ENCODE results near the gene USP19. TPM values are rescaled to one million over a fixed set of nuclear protein-coding genes. Genes with fewer than 3 reads are reported as not detected.

USP19 gene
- total RNA-seq, 2 donors from 2014 or later = 59.1 to 81.0 TPM

GRCh38 chr3:49098429-49098828 is 22.2 kb downstream of the USP19 start:
- Histone ChIP-seq H3K9me3 (no peaks in the 10 kb centered on the region), H3K9ac (ENCODE audit: low read depth in 2 of 2, low read length in 2 of 2) (no peak overlapping the region), H3K36me3 (peaks cover 24% of the 10 kb centered on the region), H3K27me3 (no peaks in the 10 kb centered on the region), H3K27ac (no peak overlapping the region), H3K4me3 (no peak overlapping the region), H3K4me1 (peaks cover 10% of the 10 kb centered on the region)
- no peak for DNase-seq
- intact Hi-C loops (cut with DNase I) = loop anchor here (10.0 kb wide), 1 partner anchor 114 kb away; no protein-coding TSS in a partner anchor
- no peak for TF ChIP-seq CTCF (IDR thresholded peaks at IDR 0.05)

- peak; percentile 31 for TF ChIP-seq CTCF (IDR thresholded peaks at IDR 0.05)
- intact Hi-C loops (cut with DNase I) = loop anchor here (10.0 kb wide), 1 partner anchor 109 kb away; no protein-coding TSS in a partner anchor
- DNase-seq = peak; percentile 99
- peak within 1 kb of the TSS; percentile 85 for H3K4me3 ChIP-seq
- no peaks in the 10 kb centered on the region for H3K9me3 ChIP-seq
- H3K36me3 ChIP-seq = no peaks in the 10 kb centered on the region
- no peaks in the 10 kb centered on the region for H3K27me3 ChIP-seq
- peaks cover 17% of the 10 kb centered on the region for H3K4me1 ChIP-seq
- peak within 1 kb of the TSS; percentile 70 to 97 for H3K9ac ChIP-seq (ENCODE audit: low read depth in 2 of 2, low read length in 2 of 2)
- H3K27ac ChIP-seq = peak within 1 kb of the TSS; percentile 96
Observed at GRCh38 chr3:49093853-49094767, 26.5 kb downstream of the USP19 start, which contains the start of gene QRICH1. Gene QRICH1, minus strand, starts transcription at chr3:49094071. Its CDS starts 17,054 bp downstream, at chr3:49077017.

GRCh38 chr3:49092938-49093852 is 27.4 kb downstream of the USP19 start:
- H3K27ac ChIP-seq = peak overlapping the region; percentile 96
- no peaks in the 10 kb centered on the region for H3K27me3 ChIP-seq
- peaks cover 17% of the 10 kb centered on the region for H3K4me1 ChIP-seq
- TF ChIP-seq CTCF (IDR thresholded peaks at IDR 0.05) = no peak
- H3K9me3 ChIP-seq = no peaks in the 10 kb centered on the region
- DNase-seq = peak; percentile 81
- intact Hi-C loops (cut with DNase I) = loop anchor here (10.0 kb wide), 1 partner anchor 108 kb away; no protein-coding TSS in a partner anchor
- H3K4me3 ChIP-seq = peak overlapping the region; percentile 85
- peak overlapping the region; percentile 70 to 97 for H3K9ac ChIP-seq (ENCODE audit: low read depth in 2 of 2, low read length in 2 of 2)
- H3K36me3 ChIP-seq = no peaks in the 10 kb centered on the region

GRCh38 chr3:49081429-49081828 is 39.2 kb downstream of the USP19 start:
- TF ChIP-seq CTCF (IDR thresholded peaks at IDR 0.05) = no peak
- H3K36me3 ChIP-seq = peaks cover 4% of the 10 kb centered on the region
- no peak overlapping the region for H3K4me3 ChIP-seq
- H3K4me1 ChIP-seq = no peaks in the 10 kb centered on the region
- no peak overlapping the region for H3K27ac ChIP-seq
- DNase-seq = no peak
- intact Hi-C loops (cut with DNase I) = no loop called here
- no peaks in the 10 kb centered on the region for H3K9me3 ChIP-seq
- H3K27me3 ChIP-seq = no peaks in the 10 kb centered on the region
- no peak overlapping the region for H3K9ac ChIP-seq (ENCODE audit: low read depth in 2 of 2, low read length in 2 of 2)

- Histone ChIP-seq H3K4me1 (no peaks in the 10 kb centered on the region), H3K27ac (no peak overlapping the region), H3K4me3 (no peak overlapping the region), H3K27me3 (no peaks in the 10 kb centered on the region), H3K36me3 (peaks cover 4% of the 10 kb centered on the region), H3K9ac (ENCODE audit: low read depth in 2 of 2, low read length in 2 of 2) (no peak overlapping the region), H3K9me3 (no peaks in the 10 kb centered on the region)
- DNase-seq = no peak
- no peak for TF ChIP-seq CTCF (IDR thresholded peaks at IDR 0.05)
- intact Hi-C loops (cut with DNase I) = no loop called here
Observed at GRCh38 chr3:49079270-49079669, 41.4 kb downstream of the USP19 start.

Data from colonic mucosa (tissue), 4 donors.